ENCODE results near the gene STMN3.

STMN3 gene
- 6.6 to 66.0 reads per million in 2 experiments for total RNA-seq

DNA sequence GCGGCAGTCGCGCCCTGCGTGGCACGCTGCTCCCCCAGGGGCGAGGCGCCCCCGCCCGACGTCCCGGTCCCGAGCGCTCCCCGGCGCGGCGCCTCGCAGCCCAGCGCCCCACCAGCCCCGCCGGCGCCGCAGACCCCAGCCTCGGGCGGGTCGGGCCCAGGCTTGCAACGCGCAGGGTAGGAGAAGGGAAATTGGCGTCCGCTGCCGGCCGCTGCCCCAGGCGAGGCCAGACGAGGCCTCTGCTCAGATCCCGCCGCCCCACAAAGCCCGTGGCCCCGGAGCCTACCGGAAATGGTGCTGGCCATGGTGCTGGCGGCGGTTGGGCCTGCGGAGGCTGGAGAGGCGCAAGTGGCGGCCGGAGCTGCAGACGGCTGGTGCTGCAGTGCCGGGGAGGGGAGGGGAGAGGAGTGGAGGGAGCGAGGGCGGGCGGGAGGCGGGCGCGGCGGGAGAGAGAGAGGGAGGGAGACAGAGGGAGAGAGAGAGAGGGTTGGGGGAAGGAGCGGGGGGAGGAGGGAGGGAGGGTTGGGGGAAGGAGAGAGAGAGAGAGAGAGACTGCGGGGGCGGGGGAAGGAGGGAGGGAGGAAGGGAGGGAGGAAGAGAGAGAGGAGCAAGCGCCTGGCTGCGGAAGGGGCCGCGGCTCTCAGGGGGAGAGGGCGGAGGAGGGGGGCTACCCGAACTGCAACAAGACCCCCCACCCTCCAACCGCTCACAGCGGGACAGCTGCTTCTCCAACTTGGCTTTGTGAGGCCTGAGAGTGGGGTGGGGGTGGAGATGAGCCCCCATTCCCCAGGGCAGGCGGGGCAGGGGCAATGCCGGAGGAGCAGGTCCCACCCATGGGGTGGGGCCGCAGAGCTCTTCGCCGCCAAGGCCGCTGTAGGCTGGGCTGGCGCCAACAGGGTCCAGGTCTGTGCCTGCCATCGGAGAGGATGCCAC is at the start of gene STMN3:
Gene STMN3, minus strand, starts transcription at position 384 of the 933 bp plus-strand sequence. Its CDS starts 79 bp downstream, at position 305.
- no peak for DNase-seq (ENCODE audit: low read depth)

DNA sequence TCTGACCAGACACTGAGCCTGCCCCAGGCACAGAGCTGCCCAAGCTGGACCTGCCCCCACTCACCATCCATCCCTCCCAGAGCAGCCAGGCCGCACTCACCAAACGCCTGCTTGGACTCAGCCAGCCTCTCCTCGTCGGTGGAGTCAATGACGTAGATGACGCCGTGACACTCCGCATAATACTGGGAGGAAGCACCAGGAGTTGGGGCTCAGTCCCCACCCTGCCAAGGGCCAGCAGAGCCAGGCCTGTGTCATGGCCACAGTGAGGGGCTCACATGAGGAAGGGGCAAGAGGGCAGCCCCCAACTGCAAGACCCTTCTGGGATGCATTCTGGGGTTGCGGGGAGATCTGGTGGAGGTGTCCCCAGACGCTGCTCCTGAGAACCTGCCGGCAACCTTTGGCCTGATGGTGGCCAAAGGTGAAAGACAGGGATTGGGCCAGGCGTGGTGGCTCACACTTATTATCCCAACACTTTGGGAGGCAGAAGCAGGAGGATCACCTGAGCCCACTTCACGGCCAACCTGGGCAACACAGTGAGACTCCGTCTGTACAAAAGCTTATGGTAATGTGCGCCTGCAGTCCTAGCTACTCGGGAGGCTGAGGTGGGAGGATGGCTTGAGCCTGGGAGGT is 48.9 kb upstream of the STMN3 start:
- no peak for DNase-seq (ENCODE audit: low read depth)

DNA sequence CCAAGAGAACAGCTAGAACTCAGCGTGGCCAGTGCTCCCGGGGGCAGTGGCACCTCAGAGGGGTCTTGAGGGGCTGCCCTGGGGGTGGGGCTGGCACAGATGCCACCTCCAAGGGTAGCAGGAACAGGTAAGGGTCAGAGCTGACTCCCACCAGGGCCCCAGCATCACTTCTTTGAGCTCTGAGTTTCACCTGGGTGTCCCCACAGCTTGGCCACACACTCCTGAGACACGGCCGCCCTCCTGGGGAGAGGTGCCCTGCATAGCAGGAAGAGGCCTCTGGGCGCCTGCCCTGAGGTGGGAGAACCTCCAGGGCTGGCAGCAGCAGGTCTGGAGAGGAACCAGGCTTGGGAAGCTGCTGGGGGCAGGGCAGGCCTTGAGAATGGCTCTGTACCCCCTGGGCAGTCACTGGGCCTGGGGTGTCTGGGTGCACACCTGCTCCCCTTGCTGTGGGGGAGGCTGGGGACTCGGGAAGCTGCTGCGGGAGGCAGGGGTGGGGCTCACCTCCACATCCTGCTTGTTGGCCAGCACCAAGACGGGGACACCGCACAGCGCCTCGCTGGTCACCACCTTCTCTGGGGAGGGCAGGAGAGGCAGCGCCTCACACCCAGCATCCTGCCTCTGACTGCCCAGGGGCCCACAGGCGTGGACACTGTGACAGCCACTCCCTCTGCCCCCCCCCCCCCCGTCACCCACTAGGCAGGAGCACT is 48.3 kb upstream of the STMN3 start:
- DNase-seq (ENCODE audit: low read depth): no peak

GRCh38 chr20:63701051-63701328 is 47.8 kb upstream of the STMN3 start:
- DNase-seq (ENCODE audit: low read depth): no peak

DNA sequence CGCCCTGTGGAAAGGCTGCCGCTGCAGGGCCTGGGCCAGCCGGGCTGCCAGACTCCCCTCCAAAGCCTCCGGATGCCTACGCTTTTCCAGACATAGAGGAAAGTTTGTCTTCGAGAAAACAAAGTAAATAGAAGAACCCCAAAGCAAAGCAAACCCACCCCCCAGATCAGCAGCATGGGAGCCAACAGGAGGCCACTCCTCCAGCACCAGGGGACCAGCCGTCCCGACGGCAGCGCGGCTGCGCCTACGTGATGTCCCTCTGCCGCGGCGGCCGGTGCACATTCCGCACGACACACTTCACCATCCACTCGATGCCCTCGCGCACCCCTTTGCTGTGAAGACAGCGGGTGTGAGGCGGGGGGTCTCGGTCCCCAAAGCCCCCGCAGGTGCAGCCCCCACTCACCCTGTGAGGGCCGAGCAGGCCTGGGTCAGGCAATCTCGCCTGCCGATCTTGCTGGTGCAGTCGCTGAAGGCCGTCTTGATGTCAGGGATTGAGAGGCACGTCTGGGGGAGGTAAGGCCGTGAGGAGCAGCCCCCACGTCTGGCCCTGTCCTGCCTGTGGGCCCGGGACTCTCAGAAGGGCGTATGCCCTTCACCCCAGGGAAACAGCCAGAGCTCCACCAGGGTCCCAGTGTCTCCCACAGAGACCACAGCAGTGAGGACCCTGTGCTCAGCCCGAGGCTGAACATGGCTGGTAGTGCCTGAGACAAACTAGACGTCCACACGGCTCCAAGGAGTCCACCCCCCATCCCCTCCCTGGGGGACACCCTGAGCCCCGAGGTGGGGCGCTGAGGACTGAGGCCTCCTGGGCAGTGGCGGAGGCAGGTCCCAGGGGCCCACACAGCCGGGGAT is 47.2 kb upstream of the STMN3 start:
- DNase-seq (ENCODE audit: low read depth): no peak

DNA sequence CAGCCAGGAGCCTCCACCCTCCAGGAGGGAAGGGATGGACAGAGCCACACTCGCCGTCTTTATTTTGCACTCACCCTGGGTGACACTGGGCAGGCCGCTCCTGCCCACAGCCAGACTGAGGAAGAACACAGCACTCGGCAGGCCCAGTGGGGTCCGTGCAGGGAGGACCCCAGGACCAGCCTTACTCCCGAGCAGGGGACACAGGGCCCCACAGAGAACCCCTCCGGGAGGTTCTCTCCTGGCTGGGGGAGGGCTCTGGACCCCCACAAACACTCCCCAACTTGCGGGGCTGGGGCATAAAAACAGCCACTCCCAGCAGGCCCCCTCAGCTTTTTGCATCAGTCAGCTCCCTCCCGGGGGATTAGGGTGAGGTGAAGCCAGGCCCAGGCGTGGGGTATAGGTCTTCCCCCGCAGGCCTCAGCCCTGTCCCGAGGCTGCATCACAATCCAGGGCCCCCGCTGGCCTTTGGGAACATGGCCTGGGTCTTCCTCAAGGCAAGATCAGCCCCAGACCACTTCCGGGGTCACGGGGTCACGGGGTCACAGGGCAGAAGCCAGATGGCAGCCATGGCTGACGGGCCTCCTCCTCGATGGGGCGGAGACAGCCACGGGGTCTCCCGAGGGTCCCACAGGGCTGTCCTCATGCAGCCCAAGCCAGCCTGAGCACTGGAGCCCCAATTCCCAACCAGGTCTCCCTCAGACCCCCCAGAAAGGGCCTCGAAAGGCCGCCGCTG is 46.4 kb upstream of the STMN3 start:
- no peak for DNase-seq (ENCODE audit: low read depth)

DNA sequence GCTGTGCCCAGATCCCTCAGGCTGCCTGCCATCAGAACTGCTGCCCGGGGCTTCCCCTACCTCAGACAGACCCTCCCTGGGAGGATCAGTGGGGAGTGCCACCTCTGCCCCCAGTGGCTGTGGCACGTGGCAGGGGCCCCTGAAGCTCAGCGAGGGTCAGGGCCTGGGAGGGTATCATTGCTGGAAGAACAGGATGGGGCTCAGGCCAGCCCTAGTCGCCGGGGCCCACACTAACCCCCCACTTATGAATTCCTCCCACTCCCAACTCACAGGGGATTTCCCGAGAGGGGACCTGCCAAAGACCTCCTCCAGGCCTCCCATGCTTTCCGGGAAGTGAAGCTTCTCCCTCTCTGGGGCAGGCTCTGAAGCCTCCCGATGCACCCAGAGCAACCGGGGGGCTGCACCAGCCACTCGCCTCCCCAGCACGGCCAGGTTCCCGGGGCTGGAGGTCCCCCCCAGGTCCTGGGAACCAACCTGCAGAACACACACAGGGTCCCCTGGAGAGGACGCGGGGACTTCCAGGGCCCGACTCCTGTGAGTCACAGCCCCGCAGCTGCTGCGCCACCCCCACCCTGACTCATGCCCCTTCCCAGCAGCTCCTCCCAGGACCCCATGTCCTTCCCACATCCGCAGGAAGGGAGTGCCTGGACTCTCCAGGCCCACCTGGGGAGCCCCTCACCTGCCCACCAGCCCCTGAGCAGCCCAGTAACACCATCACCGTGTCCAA is 45.7 kb upstream of the STMN3 start:
- no peak for DNase-seq (ENCODE audit: low read depth)

GRCh38 chr20:63697868-63698545 is 44.8 kb upstream of the STMN3 start:
- DNase-seq (ENCODE audit: low read depth): no peak

DNA sequence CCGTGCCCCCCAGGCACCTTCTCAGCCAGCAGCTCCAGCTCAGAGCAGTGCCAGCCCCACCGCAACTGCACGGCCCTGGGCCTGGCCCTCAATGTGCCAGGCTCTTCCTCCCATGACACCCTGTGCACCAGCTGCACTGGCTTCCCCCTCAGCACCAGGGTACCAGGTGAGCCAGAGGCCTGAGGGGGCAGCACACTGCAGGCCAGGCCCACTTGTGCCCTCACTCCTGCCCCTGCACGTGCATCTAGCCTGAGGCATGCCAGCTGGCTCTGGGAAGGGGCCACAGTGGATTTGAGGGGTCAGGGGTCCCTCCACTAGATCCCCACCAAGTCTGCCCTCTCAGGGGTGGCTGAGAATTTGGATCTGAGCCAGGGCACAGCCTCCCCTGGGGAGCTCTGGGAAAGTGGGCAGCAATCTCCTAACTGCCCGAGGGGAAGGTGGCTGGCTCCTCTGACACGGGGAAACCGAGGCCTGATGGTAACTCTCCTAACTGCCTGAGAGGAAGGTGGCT is 44.2 kb upstream of the STMN3 start:
- no peak for DNase-seq (ENCODE audit: low read depth)

DNA sequence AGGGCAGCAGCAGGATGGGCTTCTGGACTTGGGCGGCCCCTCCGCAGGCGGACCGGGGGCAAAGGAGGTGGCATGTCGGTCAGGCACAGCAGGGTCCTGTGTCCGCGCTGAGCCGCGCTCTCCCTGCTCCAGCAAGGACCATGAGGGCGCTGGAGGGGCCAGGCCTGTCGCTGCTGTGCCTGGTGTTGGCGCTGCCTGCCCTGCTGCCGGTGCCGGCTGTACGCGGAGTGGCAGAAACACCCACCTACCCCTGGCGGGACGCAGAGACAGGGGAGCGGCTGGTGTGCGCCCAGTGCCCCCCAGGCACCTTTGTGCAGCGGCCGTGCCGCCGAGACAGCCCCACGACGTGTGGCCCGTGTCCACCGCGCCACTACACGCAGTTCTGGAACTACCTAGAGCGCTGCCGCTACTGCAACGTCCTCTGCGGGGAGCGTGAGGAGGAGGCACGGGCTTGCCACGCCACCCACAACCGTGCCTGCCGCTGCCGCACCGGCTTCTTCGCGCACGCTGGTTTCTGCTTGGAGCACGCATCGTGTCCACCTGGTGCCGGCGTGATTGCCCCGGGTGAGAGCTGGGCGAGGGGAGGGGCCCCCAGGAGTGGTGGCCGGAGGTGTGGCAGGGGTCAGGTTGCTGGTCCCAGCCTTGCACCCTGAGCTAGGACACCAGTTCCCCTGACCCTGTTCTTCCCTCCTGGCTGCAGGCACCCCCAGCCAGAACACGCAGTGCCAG is 43.6 kb upstream of the STMN3 start, which contains the start of gene TNFRSF6B:
Gene TNFRSF6B, plus strand, starts transcription at position 25 of the 729 bp plus-strand sequence. Its CDS starts 116 bp downstream, at position 141.
- no peak for DNase-seq (ENCODE audit: low read depth)

- no peak for DNase-seq (ENCODE audit: low read depth)
These were observed 43.0 kb upstream of the STMN3 start for GRCh38 chr20:63696306-63696627.

GRCh38 chr20:63695424-63696305 is 42.4 kb upstream of the STMN3 start:
- DNase-seq (ENCODE audit: low read depth): no peak

DNA sequence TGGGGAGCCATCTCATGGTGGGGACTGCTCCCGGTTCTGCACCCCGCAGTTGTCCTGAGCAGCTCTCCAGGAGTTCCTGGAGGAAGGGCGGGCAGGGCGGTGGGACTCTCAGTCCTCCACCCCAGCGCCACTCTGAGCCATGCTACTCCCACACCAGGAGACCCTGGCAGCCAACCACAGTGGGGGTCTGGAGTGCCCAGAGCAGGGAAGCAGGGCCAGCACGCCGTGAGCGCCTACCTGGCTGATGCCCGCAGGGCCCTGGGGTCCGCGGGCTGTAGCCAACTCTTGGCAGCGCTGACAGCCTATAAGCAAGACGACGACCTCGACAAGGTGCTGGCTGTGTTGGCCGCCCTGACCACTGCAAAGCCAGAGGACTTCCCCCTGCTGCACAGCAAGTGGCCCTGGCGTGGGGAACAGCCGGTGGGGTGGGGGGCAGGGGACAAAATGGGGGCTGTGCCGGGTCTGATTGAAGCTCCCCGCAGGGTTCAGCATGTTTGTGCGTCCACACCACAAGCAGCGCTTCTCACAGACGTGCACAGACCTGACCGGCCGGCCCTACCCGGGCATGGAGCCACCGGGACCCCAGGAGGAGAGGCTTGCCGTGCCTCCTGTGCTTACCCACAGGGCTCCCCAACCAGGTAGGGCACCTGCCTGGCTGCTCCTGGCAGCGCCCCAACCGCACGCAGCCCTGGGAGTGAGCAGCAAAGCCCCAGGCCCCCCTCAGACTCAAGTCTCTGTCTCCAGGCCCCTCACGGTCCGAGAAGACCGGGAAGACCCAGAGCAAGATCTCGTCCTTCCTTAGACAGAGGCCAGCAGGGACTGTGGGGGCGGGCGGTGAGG is 41.6 kb upstream of the STMN3 start:
- DNase-seq (ENCODE audit: low read depth): no peak

DNA sequence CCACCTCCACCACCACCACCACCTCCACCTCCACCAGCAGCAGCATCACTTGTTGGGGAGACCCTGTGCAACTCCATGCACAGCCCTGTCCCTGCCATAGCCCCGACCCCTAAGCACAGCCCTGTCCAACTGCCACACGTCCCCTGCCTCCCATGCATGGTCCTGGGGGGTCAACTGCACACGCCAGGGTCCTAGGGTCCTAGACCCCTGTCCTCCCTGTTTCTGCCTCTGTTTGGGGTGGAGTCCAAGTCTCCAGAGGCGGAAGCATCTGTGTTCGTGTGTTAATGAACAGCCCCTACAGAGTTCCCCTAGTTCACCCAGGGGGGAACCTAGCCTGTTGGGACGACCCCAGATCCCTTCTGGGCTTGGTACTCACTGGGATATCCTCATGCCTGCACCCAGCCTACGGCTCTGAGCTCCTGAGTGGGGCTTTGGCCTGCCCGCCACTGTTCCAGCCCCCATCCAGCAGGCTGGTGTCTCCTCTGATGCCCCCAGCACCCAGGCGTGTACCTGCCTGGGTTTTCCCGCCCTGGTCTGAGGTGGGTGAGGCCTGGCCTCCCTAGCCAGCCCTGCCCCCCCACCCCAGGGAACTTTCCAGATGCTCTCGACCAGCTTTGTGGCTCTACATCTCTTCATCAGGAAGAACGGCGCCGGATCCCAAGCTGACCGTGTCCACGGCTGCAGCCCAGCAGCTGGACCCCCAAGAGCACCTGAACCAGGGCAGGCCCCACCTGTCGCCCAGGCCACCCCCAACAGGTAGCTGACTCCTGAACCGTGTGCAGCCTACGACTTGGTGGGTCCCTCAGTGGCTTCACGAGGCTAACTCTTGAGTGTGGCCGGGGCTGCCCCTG is 40.7 kb upstream of the STMN3 start:
- DNase-seq (ENCODE audit: low read depth): no peak

- no peak for DNase-seq (ENCODE audit: low read depth)
These were observed 40.0 kb upstream of the STMN3 start for GRCh38 chr20:63693083-63693732.

Data from T follicular helper cell (primary cell).